ENCODE data around the gene HAUS3.

The HAUS3 gene

DNA sequence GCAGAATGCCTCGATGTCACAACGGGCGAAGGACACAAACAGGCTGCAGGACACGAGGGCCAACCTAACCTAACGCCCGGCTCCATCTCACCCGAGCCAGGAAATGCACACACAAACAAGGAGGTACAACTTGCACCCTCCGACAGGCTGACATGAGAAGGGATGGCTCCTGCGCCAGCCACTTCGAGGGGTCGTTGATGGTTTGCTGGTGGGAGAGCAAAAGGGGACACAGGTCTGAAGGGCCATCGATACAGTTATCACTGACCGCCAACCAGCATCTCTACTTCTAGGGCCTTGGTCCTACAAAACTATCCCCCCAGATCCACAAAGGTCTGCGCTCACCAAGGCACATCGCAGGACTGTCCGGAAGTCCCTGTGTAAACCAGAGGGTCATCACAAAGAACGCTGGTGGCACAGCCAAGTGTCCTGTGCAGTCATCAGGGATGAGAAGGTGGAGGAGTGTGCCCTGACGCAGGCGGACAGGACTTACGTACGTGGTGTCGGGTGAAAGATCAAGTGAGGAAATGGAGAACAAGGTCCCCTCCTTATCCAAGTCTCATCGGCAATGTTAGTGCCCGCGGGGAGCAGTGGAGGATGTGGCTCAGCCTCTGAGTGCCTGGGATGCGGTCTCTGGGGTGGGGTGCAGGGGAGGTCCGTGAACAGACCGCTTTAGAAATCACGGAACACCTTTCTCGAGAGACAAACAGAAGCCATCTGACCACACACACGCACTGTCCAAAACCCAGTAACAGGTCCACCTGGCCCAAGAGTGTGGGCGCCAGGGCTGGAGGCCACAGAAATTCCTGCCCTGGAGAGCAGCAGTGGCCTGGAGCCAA, 13.0 kb upstream of the HAUS3 start:
- ChIA-PET CTCF (no interaction called here), POLR2A (no interaction called here)
- no peaks in the 10 kb centered on the region for H3K4me1 ChIP-seq (ENCODE audit: control insufficient read depth, insufficient read depth, low read length)
- peaks cover 0 to 93% of the 10 kb centered on the region in 2 experiments; a peak in 1 of 3 replicates for H3K36me3 ChIP-seq (ENCODE audit: control insufficient read depth in 2 of 2, insufficient read depth in 1 of 2, low read length in 2 of 2)
- H3K27ac ChIP-seq (ENCODE audit: extremely low read depth, low read depth, low read length): no peak overlapping the region
- H3K9me3 ChIP-seq (ENCODE audit: control insufficient read depth, insufficient read depth, low read depth, low read length): no peaks in the 10 kb centered on the region
- H3K4me3 ChIP-seq (ENCODE audit: low read depth, low read length): no peak overlapping the region
- TF ChIP-seq, protein P1, sequence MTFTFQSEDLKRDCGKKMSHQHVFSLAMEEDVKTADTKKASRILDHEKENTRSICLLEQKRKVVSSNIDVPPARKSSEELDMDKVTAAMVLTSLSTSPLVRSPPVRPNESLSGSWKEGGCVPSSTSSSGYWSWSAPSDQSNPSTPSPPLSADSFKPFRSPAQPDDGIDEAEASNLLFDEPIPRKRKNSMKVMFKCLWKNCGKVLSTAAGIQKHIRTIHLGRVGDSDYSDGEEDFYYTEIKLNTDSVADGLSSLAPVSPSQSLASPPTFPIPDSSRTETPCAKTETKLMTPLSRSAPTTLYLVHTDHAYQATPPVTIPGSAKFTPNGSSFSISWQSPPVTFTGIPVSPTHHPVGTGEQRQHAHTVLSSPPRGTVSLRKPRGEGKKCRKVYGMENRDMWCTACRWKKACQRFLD (tag by site-specific recombination; IDR thresholded peaks at IDR 0.05): no peak
- TF ChIP-seq, protein P2, sequence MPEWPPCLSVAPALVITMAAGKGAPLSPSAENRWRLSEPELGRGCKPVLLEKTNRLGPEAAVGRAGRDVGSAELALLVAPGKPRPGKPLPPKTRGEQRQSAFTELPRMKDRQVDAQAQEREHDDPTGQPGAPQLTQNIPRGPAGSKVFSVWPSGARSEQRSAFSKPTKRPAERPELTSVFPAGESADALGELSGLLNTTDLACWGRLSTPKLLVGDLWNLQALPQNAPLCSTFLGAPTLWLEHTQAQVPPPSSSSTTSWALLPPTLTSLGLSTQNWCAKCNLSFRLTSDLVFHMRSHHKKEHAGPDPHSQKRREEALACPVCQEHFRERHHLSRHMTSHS (tag by site-specific recombination; IDR thresholded peaks at IDR 0.05): no peak

DNA sequence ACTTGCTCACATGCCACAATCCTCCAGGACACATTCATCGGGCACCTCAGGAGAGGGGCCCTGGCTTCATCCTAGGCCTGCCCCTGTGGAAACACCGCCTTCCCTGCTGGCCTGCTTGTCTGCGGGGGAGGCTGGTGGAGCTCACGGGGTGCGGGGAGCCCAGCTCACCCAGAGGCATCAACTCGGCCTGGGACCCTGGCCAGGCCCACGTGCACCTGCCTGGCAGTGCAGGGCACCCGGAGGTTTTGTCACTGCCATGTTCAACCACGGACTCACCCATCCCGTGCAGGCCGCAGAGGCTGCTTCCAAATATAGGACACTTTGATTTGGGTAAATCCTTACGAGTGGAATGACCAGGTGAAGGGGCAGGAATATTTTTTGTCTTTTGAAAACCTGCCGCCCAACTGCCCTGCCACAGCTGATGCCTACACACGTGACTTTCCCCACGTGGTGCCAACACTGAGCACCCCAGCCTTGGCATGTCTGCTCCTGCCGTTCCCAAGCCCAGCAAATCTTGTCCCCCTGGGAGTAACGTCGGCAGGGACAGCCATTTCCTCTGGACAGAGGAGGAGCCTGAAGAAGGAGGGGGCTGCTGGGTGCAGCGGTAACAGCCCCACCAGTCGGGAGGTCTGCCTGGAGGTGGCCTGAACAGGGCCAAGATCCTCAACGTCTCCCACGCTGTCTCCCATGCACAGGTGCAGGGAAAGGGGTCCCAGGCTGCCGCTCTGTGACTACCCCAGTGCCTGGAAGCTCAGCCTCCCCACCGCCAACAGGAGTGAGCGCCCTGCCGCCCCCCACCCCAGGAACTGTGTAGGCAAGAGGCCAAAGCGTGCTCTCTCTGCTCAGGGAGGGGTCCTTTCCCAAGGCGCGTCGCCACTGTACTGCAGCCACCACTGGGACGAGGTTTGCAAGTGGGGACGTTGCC, 11.5 kb upstream of the HAUS3 start:
- CTCF ChIA-PET: no interaction called here
- H3K36me3 ChIP-seq (ENCODE audit: control insufficient read depth in 2 of 2, insufficient read depth in 1 of 2, low read length in 2 of 2): peaks cover 0 to 92% of the 10 kb centered on the region in 2 experiments; a peak in 1 of 3 replicates
- TF ChIP-seq ZNF544 (tag by site-specific recombination; IDR thresholded peaks at IDR 0.05): no peak
- no peak for TF ChIP-seq ZIC2 (tag by site-specific recombination; IDR thresholded peaks at IDR 0.05)
- TF ChIP-seq ZNF473 (tag by site-specific recombination; IDR thresholded peaks at IDR 0.05): no peak
- H3K9me3 ChIP-seq (ENCODE audit: control insufficient read depth, insufficient read depth, low read depth, low read length): no peaks in the 10 kb centered on the region
- H3K27ac ChIP-seq (ENCODE audit: extremely low read depth, low read depth, low read length): no peak overlapping the region
- H3K4me1 ChIP-seq (ENCODE audit: control insufficient read depth, insufficient read depth, low read length): no peaks in the 10 kb centered on the region
- POLR2A ChIA-PET: interaction anchor here (1.5 kb wide), 1 partner anchor 12 kb away, joined by 3 read pairs; the partner anchor contains the start of genes HAUS3 and POLN
- no peak overlapping the region for H3K4me3 ChIP-seq (ENCODE audit: low read depth, low read length)

DNA sequence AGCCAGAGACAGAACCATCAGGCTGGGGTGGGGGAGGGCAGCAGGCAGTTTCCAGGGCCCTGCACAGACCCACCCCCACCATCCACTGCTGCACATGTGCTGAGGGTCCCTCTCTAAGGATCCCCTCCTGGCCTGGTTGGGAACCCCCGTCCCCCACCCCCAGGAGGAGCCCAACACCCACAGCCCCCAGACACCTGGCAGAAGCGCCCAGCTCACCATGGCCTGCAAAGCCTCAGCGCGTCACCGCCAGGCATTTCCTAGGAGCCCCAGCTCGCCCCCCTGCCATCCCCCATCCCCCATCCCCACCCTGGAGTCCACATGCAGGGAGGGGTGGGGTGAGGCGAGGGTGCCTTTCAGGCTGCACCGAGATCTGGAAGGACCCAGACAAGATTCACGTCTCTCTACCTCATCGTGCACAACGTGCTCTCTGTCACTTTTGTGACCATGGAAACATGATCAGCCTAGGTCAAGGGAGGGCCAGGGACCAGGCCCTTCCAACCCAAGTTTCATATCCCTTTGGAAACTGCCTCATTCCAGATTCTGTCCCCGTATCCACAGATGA, 10.7 kb upstream of the HAUS3 start:
- Histone ChIP-seq H3K4me1 (ENCODE audit: control insufficient read depth, insufficient read depth, low read length) (no peaks in the 10 kb centered on the region), H3K4me3 (ENCODE audit: low read depth, low read length) (no peak overlapping the region), H3K27ac (ENCODE audit: extremely low read depth, low read depth, low read length) (no peak overlapping the region), H3K36me3 (ENCODE audit: control insufficient read depth in 2 of 2, insufficient read depth in 1 of 2, low read length in 2 of 2) (peaks cover 0 to 85% of the 10 kb centered on the region in 2 experiments; a peak in 1 of 3 replicates), H3K9me3 (ENCODE audit: control insufficient read depth, insufficient read depth, low read depth, low read length) (no peaks in the 10 kb centered on the region)
- ChIA-PET CTCF (no interaction called here), POLR2A (interaction anchor here (1.5 kb wide), 1 partner anchor 11 kb away, joined by 3 read pairs; the partner anchor contains the start of genes HAUS3 and POLN)
- TF ChIP-seq ZNF624 (tag by site-specific recombination; IDR thresholded peaks at IDR 0.05): no peak
- TF ChIP-seq MZF1 (tag by site-specific recombination; IDR thresholded peaks at IDR 0.05; ENCODE audit: borderline replicate concordance): no peak
- TF ChIP-seq, protein P3, sequence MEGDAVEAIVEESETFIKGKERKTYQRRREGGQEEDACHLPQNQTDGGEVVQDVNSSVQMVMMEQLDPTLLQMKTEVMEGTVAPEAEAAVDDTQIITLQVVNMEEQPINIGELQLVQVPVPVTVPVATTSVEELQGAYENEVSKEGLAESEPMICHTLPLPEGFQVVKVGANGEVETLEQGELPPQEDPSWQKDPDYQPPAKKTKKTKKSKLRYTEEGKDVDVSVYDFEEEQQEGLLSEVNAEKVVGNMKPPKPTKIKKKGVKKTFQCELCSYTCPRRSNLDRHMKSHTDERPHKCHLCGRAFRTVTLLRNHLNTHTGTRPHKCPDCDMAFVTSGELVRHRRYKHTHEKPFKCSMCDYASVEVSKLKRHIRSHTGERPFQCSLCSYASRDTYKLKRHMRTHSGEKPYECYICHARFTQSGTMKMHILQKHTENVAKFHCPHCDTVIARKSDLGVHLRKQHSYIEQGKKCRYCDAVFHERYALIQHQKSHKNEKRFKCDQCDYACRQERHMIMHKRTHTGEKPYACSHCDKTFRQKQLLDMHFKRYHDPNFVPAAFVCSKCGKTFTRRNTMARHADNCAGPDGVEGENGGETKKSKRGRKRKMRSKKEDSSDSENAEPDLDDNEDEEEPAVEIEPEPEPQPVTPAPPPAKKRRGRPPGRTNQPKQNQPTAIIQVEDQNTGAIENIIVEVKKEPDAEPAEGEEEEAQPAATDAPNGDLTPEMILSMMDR (tag by site-specific recombination; IDR thresholded peaks at IDR 0.05): no peak
- peak; percentile 62; the same call in 1 of the 2 replicates for TF ChIP-seq ZNF677 (tag by site-specific recombination; IDR thresholded peaks at IDR 0.05)
- no peak for TF ChIP-seq ZNF24 (tag by site-specific recombination; IDR thresholded peaks at IDR 0.05)

Data from HEK293 (cell line).